Stimulated activated CD4-positive, alpha-beta T cell treated with anti-CD3 and anti-CD28 coated beads, Interleukin-2, amount 100 ng/mL, for 48 hours (primary cell): Measurements from ENCODE around the gene SCAF8.
"Not testable (repeated sequence)": the region's sequence is repeated elsewhere in the genome, so short reads cannot be mapped to it uniquely, and the experiment has no call there.

Experiments
- DNase-seq, 2 donors: peaks; one replicate each; pipeline ENCODE4 v3.0.0-alpha.2; 2020

SCAF8 gene

GRCh38 chr6:154786144-154786868 is 53.1 kb downstream of the SCAF8 start:
- no peak for DNase-seq

GRCh38 chr6:154791556-154792317 is 58.5 kb downstream of the SCAF8 start:
- no peak for DNase-seq

- no peak for DNase-seq
These were observed 59.1 kb downstream of the SCAF8 start for GRCh38 chr6:154792325-154792724.

GRCh38 chr6:154792761-154793160 is 59.5 kb downstream of the SCAF8 start:
- no peak for DNase-seq

GRCh38 chr6:154796484-154796883 is 63.3 kb downstream of the SCAF8 start:
- DNase-seq = no peak

DNA sequence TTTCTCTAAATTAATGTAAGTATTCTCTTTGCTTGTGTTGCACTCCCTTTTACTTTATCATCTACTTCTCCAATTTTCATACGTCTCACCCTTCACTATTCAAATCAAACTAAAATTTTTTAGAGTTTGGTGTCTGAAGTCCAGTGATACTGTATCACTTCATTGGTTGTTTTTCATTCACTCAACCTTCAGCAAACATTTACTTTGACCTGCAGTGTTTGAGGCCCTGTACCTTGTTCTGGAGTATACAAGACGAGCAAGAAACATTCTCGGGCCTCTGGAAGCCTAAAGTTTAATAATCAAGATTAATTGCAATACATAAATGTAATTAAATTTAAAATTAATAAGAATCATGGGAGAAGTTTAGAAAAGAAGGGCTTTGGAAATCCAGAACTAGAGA is 64.6 kb downstream of the SCAF8 start:
- no peak for DNase-seq

- no peak for DNase-seq
These were observed 67.1 kb downstream of the SCAF8 start for GRCh38 chr6:154800338-154800737.

DNA sequence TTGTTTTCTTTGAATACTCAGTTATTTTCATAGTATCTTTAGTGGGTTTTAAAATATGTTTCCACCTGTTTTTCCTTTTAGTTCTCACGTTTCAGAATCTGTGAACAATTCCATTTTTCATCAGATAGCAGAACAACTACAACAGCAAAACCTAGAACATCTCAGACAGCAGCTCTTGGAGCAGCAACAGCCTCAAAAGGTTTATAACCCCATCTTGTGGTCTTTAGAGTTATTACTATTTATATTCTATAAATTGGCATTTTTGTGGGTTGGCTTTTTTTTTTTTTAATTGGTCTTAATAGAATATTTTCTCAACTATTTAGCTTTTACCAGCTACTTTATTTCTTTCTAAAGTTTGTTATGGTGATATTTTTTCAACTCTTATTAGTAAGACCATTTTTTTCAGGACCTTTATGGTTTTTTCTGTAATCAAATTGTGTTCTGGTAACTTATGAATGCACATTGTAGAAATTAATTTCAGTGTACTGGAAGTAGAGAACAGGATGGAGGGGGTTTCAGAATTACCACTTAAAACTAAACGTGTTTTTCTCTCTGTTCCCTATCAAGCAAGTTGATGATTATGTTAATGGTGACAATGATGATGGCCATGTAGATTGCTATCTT is 72.2 kb downstream of the SCAF8 start:
- no peak for DNase-seq

- no peak for DNase-seq
These were observed 73.6 kb downstream of the SCAF8 start for GRCh38 chr6:154806804-154807203.

DNA sequence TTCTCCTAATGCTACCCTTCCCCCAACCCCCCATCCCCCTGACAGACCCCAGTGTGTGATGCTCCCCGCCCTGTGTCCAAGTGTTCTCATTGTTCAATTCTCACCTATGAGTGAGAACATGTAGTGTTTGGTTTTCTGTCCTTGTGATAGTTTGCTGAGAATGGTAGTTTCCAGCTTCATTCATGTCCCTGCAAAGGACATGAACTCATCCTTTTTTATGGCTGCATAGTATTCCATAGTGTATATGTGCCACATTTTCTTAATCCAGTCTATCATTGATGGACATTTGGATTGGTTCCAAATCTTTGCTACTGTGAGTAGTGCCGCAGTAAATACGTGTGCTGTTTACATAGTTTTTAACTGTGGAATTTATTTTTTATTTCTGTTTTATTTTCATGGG is 78.4 kb downstream of the SCAF8 start:
- not testable (repeated sequence) for DNase-seq

DNA sequence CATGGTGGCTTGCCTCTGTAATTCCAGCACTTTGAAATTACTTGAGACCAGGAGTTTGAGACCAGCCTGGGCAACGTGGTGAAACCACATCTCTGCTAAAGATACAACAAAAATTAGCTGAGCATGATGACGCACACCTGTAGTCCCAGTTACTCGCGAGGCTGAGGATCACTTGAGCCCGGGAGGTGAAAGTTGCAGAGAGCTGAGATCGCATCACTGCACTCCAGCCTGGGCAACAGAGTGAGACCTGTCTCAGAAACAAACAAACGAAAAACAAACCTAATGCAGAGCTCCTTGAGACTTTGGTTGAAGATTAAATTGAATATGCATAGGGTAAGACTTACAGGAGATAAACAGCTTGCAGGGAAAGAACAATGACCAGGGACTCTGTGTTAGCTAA is 80.8 kb downstream of the SCAF8 start:
- no peak for DNase-seq

GRCh38 chr6:154815938-154816820 is 83.0 kb downstream of the SCAF8 start:
- no peak for DNase-seq

DNA sequence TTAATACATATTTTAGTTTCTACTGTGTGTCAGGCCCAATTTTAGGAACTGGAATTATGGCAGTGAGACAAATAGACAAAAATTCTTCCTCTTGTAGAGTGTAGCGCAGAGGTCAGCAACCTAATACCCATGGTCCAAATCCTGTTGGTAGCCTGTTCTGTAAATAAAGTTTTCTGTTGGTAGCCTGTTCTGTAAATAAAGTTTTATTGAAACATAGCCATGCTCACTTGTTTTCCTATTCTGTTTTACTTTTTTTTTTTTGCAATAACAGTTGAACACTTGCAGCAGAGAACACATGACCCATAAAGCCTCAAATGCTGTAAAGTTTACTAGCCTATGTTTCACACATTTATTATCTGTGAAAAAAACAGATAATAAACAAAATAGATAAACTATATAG is 87.9 kb downstream of the SCAF8 start:
- no peak for DNase-seq

DNA sequence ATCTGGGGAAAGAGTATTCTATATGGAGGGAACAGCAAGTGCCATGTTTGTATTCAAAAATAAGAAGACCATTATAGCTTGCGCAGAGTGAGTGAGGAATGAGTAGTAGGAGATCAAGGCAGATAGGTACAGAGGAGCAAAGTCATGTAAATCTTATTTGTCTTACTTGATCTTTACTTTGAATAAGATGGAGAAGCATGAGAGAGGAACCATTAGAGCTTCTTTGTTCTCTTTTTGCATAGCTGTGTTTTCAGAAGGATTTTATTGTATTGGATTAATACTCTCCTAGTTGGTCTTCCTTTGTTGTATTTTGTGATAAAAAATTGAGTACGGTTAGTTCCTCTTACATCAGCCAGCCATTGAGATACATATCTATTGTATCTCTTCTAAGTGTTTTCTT is 88.4 kb downstream of the SCAF8 start:
- DNase-seq = no peak

GRCh38 chr6:154822947-154823558 is 89.8 kb downstream of the SCAF8 start:
- no peak for DNase-seq

DNA sequence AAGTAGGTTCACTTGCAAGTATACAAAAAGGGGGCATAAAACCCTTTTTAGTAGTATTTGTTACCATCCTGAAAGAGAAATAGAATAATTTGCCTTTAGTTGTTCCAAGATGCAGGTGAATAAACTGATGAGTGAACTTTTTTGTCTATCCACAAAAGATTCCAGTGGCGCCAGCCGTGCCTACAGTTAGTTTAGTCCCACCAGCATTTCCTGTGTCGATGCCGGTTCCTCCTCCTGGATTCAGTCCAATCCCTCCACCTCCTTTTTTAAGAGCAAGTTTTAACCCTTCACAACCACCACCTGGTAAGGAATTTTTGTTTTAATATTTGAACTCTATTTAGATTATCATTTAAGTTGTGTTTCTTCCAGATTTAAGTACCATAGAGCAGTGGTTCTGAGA is 90.9 kb downstream of the SCAF8 start:
- no peak for DNase-seq

- DNase-seq = no peak
These were observed 96.8 kb downstream of the SCAF8 start for GRCh38 chr6:154829970-154830369.

- no peak for DNase-seq
These were observed 97.6 kb downstream of the SCAF8 start for GRCh38 chr6:154830771-154831170.

GRCh38 chr6:154835307-154835706 is 102.1 kb downstream of the SCAF8 start:
- DNase-seq = no peak

DNA sequence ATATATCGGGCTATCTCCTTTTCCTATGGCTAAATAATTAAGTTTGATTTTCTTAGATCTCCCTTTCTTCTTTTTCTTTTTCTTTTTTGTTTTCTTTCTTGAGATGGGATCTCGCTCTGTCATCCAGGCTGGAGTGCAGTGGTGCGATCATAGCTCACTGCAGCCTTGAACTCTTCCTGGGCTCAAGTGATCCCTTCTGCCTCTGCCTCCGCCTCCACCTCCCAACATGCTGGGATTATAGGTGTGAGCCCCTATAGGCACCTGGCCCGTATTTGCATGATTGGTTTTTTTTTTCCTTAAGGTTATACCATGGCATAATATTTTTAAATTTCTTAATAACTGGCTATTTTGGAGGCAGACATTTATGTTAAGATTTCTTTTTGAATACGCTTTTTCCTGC is 106.3 kb downstream of the SCAF8 start:
- no peak for DNase-seq

DNA sequence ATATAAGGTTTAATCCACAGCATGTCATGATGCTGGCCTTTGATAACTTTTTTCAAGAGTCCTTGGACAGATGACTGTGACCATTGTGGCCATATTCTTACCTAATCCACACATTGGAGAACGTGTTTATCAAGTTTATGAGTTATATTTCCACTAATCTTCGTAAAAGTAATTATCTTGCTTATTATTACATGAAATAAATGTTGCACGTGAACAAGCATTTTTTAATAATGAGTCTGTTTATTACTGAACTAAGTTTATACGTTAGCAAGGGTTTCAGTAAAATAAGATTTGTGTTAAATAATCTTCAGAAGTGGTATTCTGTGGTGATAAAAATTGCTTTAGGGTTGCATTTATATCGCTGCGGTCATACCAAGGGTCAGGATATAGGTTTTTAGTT is 107.1 kb downstream of the SCAF8 start:
- no peak for DNase-seq

DNA sequence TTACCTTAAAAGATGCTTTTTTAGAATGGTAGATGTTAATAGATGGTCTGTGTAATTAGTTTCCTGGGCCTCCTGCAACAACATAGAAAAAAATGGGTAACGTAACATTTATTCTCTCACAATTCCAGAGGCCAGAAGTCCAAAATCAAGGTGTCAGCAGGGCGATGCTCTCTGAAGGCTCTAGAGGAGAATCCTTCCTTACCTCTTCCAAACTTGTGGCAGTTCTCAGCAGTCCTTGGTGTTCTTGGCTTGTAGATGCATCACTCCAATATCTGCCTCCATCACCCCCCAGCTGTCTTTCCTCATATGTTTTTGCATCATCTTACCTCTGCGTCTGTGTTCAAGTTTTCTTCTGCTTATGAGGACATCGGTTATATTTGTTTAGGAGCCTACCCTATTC is 107.9 kb downstream of the SCAF8 start:
- DNase-seq = no peak

DNA sequence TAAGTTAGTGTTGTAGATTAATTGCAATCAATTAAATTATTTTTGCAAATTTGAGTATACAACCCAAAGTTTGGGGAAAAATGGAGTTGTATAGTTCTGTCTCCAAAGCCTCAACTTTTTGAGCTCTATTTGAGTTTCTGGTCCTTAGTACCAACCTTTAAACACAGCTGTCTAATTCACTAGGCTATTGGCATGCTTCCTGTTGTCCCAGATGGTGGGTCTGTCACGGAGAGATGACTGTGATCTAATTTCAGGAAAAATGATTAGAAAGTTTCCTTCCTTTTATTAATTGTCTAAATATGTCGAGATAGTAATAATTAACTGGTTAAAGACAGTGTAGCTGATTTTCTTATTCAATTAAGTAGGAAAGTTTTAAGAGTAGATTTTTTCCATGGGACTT is 109.6 kb downstream of the SCAF8 start:
- DNase-seq = no peak
